Posterior cingulate gyrus (tissue), 11 donors: ENCODE measurements around the gene GMPR2.

Experiments used
- DNase-seq, 10 donors: peaks; one replicate each; pipeline versions ENCODE4 v3.0.0 to v3.0.0-alpha.2; 2020 to 2021; ENCODE audit warnings: mixed read lengths in 3 of 10
- intact Hi-C: fragments of 100-400 bp; cut with DNase I; formaldehyde crosslinking; loops from one replicate; pipeline ENCODE4 v1.15.1; 2023

Gene GMPR2

GRCh38 chr14:24249230-24250021 lies 16.7 kb downstream of the GMPR2 start:
- intact Hi-C loops = loop anchor here (10.0 kb wide), 1 partner anchor 185 kb away; no protein-coding TSS in a partner anchor
- peak in 1 of 10 donors; percentile 37 for DNase-seq

- peak in 1 of 10 donors; percentile 24 for DNase-seq
- intact Hi-C loops = no loop called here
Measured at GRCh38 chr14:24250354-24250753, 17.6 kb downstream of the GMPR2 start.

GRCh38 chr14:24251880-24252288 lies 19.2 kb downstream of the GMPR2 start:
- no peak for DNase-seq
- intact Hi-C loops = no loop called here

GRCh38 chr14:24252289-24253124 lies 19.8 kb downstream of the GMPR2 start:
- intact Hi-C loops = no loop called here
- peak in 3 of 10 donors; percentile 11 to 72 (median 48) for DNase-seq

GRCh38 chr14:24253936-24254335 lies 21.2 kb downstream of the GMPR2 start:
- DNase-seq = peak in 2 of 10 donors; percentile 30 to 50

GRCh38 chr14:24254630-24255392 lies 22.1 kb downstream of the GMPR2 start:
- DNase-seq = peak in 3 of 10 donors; percentile 23 to 71 (median 63)
- intact Hi-C loops = no loop called here

More at GRCh38 chr14:24253936-24254335, 21.2 kb downstream of the GMPR2 start:
- intact Hi-C loops = no loop called here

GRCh38 chr14:24255438-24255837 lies 22.7 kb downstream of the GMPR2 start:
- intact Hi-C loops = no loop called here
- DNase-seq = peak in 2 of 10 donors; percentile 23 to 34

GRCh38 chr14:24255931-24256711 lies 23.4 kb downstream of the GMPR2 start:
- peak in 3 of 10 donors; percentile 47 to 62 (median 58) for DNase-seq
- intact Hi-C loops = no loop called here

- peak in 2 of 10 donors; percentile 37 to 62 for DNase-seq
- intact Hi-C loops = no loop called here
Measured at GRCh38 chr14:24256960-24257359, 24.2 kb downstream of the GMPR2 start.

- intact Hi-C loops = no loop called here
Measured at GRCh38 chr14:24258119-24258518, 25.4 kb downstream of the GMPR2 start.

GRCh38 chr14:24258548-24259265 lies 26.0 kb downstream of the GMPR2 start:
- peak in 3 of 10 donors; percentile 28 to 64 (median 39) for DNase-seq
- intact Hi-C loops = no loop called here

More at GRCh38 chr14:24258119-24258518, 25.4 kb downstream of the GMPR2 start:
- DNase-seq = peak in 3 of 10 donors; percentile 23 to 63 (median 57)

GRCh38 chr14:24259282-24260025 lies 26.7 kb downstream of the GMPR2 start:
- DNase-seq = peak in 3 of 10 donors; percentile 33 to 68 (median 48)
- intact Hi-C loops = no loop called here

- peak in 3 of 10 donors; percentile 29 to 74 (median 40) for DNase-seq
- intact Hi-C loops = no loop called here
Measured at GRCh38 chr14:24260026-24260779, 27.5 kb downstream of the GMPR2 start.

- peak in 3 of 10 donors; percentile 9 to 66 (median 23) for DNase-seq
- intact Hi-C loops = no loop called here
Measured at GRCh38 chr14:24260780-24261157, 28.0 kb downstream of the GMPR2 start.

GRCh38 chr14:24261256-24261968 lies 28.7 kb downstream of the GMPR2 start:
- DNase-seq = peak in 3 of 10 donors; percentile 26 to 63 (median 35)
- intact Hi-C loops = no loop called here

GRCh38 chr14:24261969-24262327 lies 29.2 kb downstream of the GMPR2 start:
- DNase-seq = peak in 3 of 10 donors; percentile 64 to 78 (median 69)
- intact Hi-C loops = no loop called here
